HEK293 (cell line): Measurements from ENCODE around the gene PRIMPOL.

Experiments
- CTCF ChIA-PET: fragments of 350-600 bp; formaldehyde crosslinking; extraction: SDS; loops from one replicate; lab custom pipeline; 2021; ENCODE audit warnings: antibody characterized with exemption; lab: Yijun Ruan, JAX
- POLR2A ChIA-PET: fragments of 300-600 bp; formaldehyde crosslinking; extraction: SDS; loops from one replicate; lab custom pipeline; 2020; ENCODE audit warnings: antibody characterized with exemption, inconsistent platforms; lab: Yijun Ruan, JAX
- H3K27ac ChIP-seq: fragments of 200-500 bp; sonication (Bioruptor generic); 2 replicates; pipeline ENCODE4 v1.5.1; 2014; ENCODE audit warnings: low read depth, low read length, control low read depth, inconsistent platforms; ENCODE audit errors: extremely low read depth
- H3K36me3 ChIP-seq, 2 experiments: fragments of 200-500 bp in 1 of 2; sonication (Bioruptor generic) in 1 of 2; 1 replicate in 1 of 2; 2 replicates in 1 of 2; pipeline ENCODE4 v1.5.1; 2014 to 2017; ENCODE audit warnings: inconsistent platforms in 2 of 2, low read length in 2 of 2; ENCODE audit not compliant: control insufficient read depth in 2 of 2, insufficient read depth in 1 of 2
- H3K4me1 ChIP-seq: fragments of 200-500 bp; sonication (Bioruptor generic); 2 replicates; pipeline ENCODE4 v1.5.1; 2014; ENCODE audit warnings: mild to moderate bottlenecking, low read length, inconsistent platforms; ENCODE audit not compliant: control insufficient read depth, insufficient read depth
- H3K4me3 ChIP-seq: 2 replicates; pipeline ENCODE4 v1.5.1; 2011; ENCODE audit warnings: low read depth, mild to moderate bottlenecking, control low read depth, low read length, moderate library complexity
- H3K9me3 ChIP-seq: fragments of 200-500 bp; sonication (Bioruptor generic); 2 replicates; pipeline ENCODE4 v1.5.1; 2014; ENCODE audit warnings: low read depth, low read length, inconsistent platforms; ENCODE audit not compliant: control insufficient read depth, insufficient read depth
- BCL11A ChIP-seq: fragments of 450-650 bp; formaldehyde crosslinking; IDR thresholded peaks from 2 replicates; pipeline ENCODE4 v1.5.1; 2016; ENCODE audit warnings: low read depth, missing biosample characterization, missing genetic modification characterization
- FEZF1 ChIP-seq: fragments of 450-650 bp; formaldehyde crosslinking; IDR thresholded peaks from 2 replicates; pipeline ENCODE4 v1.5.1; 2016; ENCODE audit warnings: missing biosample characterization, missing genetic modification characterization
- GLIS1 ChIP-seq: fragments of 450-650 bp; formaldehyde crosslinking; IDR thresholded peaks from 2 replicates; pipeline ENCODE4 v1.5.1; 2016; ENCODE audit warnings: missing biosample characterization, missing genetic modification characterization
- RBAK ChIP-seq: fragments of 450-650 bp; formaldehyde crosslinking; IDR thresholded peaks from 2 replicates; pipeline ENCODE4 v1.5.1; 2016; ENCODE audit warnings: missing biosample characterization, missing genetic modification characterization
- SCRT1 ChIP-seq: fragments of 450-650 bp; formaldehyde crosslinking; IDR thresholded peaks from 2 replicates; pipeline ENCODE4 v1.5.1; 2016; ENCODE audit warnings: missing biosample characterization, missing genetic modification characterization, borderline replicate concordance
- SCRT2 ChIP-seq: fragments of 450-650 bp; formaldehyde crosslinking; IDR thresholded peaks from 2 replicates; pipeline ENCODE4 v1.5.1; 2016; ENCODE audit warnings: missing biosample characterization, missing genetic modification characterization
- ZNF146 ChIP-seq: fragments of 450-650 bp; formaldehyde crosslinking; IDR thresholded peaks from 2 replicates; pipeline ENCODE4 v1.5.1; 2016; ENCODE audit warnings: missing biosample characterization, missing genetic modification characterization
- ZNF157 ChIP-seq: fragments of 450-650 bp; formaldehyde crosslinking; IDR thresholded peaks from 2 replicates; pipeline ENCODE4 v1.5.1; 2016; ENCODE audit warnings: missing biosample characterization, missing genetic modification characterization
- ZNF214 ChIP-seq: fragments of 450-650 bp; formaldehyde crosslinking; IDR thresholded peaks from 2 replicates; pipeline ENCODE4 v1.5.1; 2017; ENCODE audit warnings: missing biosample characterization, mild to moderate bottlenecking, missing genetic modification characterization, borderline replicate concordance
- ZNF248 ChIP-seq: fragments of 450-650 bp; formaldehyde crosslinking; IDR thresholded peaks from 2 replicates; pipeline ENCODE4 v1.5.1; 2017; ENCODE audit warnings: missing biosample characterization, missing genetic modification characterization
- ZNF354C ChIP-seq: fragments of 450-650 bp; formaldehyde crosslinking; IDR thresholded peaks from 2 replicates; pipeline ENCODE4 v1.5.1; 2016; ENCODE audit warnings: missing biosample characterization, missing genetic modification characterization, low read depth, borderline replicate concordance
- ZNF391 ChIP-seq: fragments of 450-650 bp; formaldehyde crosslinking; IDR thresholded peaks from 2 replicates; pipeline ENCODE4 v1.5.1; 2016; ENCODE audit warnings: low read depth, missing biosample characterization, missing genetic modification characterization, borderline replicate concordance
- ZNF433 ChIP-seq: fragments of 450-650 bp; formaldehyde crosslinking; IDR thresholded peaks from 2 replicates; pipeline ENCODE4 v1.5.1; 2016; ENCODE audit warnings: missing biosample characterization, missing genetic modification characterization, low read depth
- ZNF473 ChIP-seq: fragments of 450-650 bp; formaldehyde crosslinking; IDR thresholded peaks from 2 replicates; pipeline ENCODE4 v1.5.1; 2017; ENCODE audit warnings: missing biosample characterization, missing genetic modification characterization
- ZNF48 ChIP-seq: fragments of 450-650 bp; formaldehyde crosslinking; IDR thresholded peaks from 2 replicates; pipeline ENCODE4 v1.5.1; 2016; ENCODE audit warnings: missing biosample characterization, missing genetic modification characterization
- ZNF521 ChIP-seq: fragments of 450-650 bp; formaldehyde crosslinking; IDR thresholded peaks from 2 replicates; pipeline ENCODE4 v1.5.1; 2017; ENCODE audit warnings: missing biosample characterization, mild to moderate bottlenecking, missing genetic modification characterization
- ZNF558 ChIP-seq: fragments of 450-650 bp; formaldehyde crosslinking; IDR thresholded peaks from 2 replicates; pipeline ENCODE4 v1.5.1; 2016; ENCODE audit warnings: missing biosample characterization, missing genetic modification characterization
- ZNF560 ChIP-seq: fragments of 450-650 bp; formaldehyde crosslinking; IDR thresholded peaks from 2 replicates; pipeline ENCODE4 v1.5.1; 2017; ENCODE audit warnings: missing biosample characterization, missing genetic modification characterization, borderline replicate concordance
- ZNF600 ChIP-seq: fragments of 450-650 bp; formaldehyde crosslinking; IDR thresholded peaks from 2 replicates; pipeline ENCODE4 v1.5.1; 2016; ENCODE audit warnings: missing biosample characterization, missing genetic modification characterization
- ZNF664 ChIP-seq: fragments of 450-650 bp; formaldehyde crosslinking; IDR thresholded peaks from 2 replicates; pipeline ENCODE4 v1.5.1; 2016; ENCODE audit warnings: missing biosample characterization, missing genetic modification characterization
- ZNF707 ChIP-seq: fragments of 450-650 bp; formaldehyde crosslinking; IDR thresholded peaks from 2 replicates; pipeline ENCODE4 v1.5.1; 2016; ENCODE audit warnings: missing biosample characterization, missing genetic modification characterization
- ZNF76 ChIP-seq: fragments of 450-650 bp; formaldehyde crosslinking; IDR thresholded peaks from 2 replicates; pipeline ENCODE4; 2016; ENCODE audit warnings: low read depth, missing biosample characterization, missing genetic modification characterization, borderline replicate concordance
- ZNF777 ChIP-seq: fragments of 450-650 bp; formaldehyde crosslinking; IDR thresholded peaks from 2 replicates; pipeline ENCODE4 v1.5.1; 2017; ENCODE audit warnings: missing biosample characterization, missing genetic modification characterization, borderline replicate concordance
- ZNF791 ChIP-seq: fragments of 450-650 bp; formaldehyde crosslinking; IDR thresholded peaks from 2 replicates; pipeline ENCODE4 v1.5.1; 2016; ENCODE audit warnings: missing biosample characterization, missing genetic modification characterization
- ZSCAN30 ChIP-seq: fragments of 450-650 bp; IDR thresholded peaks from 2 replicates; pipeline ENCODE4 v1.5.1; 2018; ENCODE audit warnings: missing biosample characterization, mild to moderate bottlenecking, missing genetic modification characterization, moderate library complexity
- TF ChIP-seq, protein P1 (sequence below): fragments of 450-650 bp; formaldehyde crosslinking; IDR thresholded peaks from 2 replicates; pipeline ENCODE4 v1.5.1; 2017; ENCODE audit warnings: missing biosample characterization, missing genetic modification characterization
- TF ChIP-seq, protein P2 (sequence below): fragments of 450-650 bp; IDR thresholded peaks from 2 replicates; pipeline ENCODE4 v1.5.1; 2018; ENCODE audit warnings: missing biosample characterization, missing genetic modification characterization
- TF ChIP-seq, protein P3 (sequence below): fragments of 450-650 bp; formaldehyde crosslinking; IDR thresholded peaks from 2 replicates; pipeline ENCODE4 v1.5.1; 2016; ENCODE audit warnings: missing biosample characterization, missing genetic modification characterization
- TF ChIP-seq, protein P4 (sequence below): IDR thresholded peaks from 2 replicates; pipeline ENCODE4 v1.6.1; 2011; ENCODE audit warnings: mild to moderate bottlenecking, low read depth, low read length, borderline replicate concordance

Gene PRIMPOL

DNA sequence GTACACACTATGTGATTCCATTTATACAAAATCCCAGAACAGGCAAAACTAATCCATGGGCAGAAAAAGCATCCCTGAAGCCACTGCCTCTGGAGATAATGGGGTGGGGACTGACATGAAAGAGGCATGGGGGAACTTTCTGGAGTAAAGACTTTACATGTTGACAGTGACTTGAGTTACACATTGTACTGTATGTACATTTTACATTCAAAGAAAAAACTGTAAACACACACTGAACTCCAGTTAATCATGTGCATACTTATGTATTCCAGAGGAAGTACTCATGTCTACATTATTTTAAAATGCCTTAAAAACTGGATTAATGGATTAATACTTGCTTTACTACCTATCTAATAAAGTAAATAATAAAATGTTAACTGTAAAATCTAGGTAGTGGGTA, 62.8 kb downstream of the PRIMPOL start:
- ChIA-PET CTCF (no interaction called here), POLR2A (interaction anchor here (0.7 kb wide), 1 partner anchor 133 kb away, joined by 5 read pairs; no protein-coding TSS in a partner anchor)
- TF ChIP-seq SCRT2, result no peak
- TF ChIP-seq GLIS1 (tag by site-specific recombination), result no peak
- no peak for TF ChIP-seq ZNF157 (tag by site-specific recombination)
- TF ChIP-seq, protein P1, sequence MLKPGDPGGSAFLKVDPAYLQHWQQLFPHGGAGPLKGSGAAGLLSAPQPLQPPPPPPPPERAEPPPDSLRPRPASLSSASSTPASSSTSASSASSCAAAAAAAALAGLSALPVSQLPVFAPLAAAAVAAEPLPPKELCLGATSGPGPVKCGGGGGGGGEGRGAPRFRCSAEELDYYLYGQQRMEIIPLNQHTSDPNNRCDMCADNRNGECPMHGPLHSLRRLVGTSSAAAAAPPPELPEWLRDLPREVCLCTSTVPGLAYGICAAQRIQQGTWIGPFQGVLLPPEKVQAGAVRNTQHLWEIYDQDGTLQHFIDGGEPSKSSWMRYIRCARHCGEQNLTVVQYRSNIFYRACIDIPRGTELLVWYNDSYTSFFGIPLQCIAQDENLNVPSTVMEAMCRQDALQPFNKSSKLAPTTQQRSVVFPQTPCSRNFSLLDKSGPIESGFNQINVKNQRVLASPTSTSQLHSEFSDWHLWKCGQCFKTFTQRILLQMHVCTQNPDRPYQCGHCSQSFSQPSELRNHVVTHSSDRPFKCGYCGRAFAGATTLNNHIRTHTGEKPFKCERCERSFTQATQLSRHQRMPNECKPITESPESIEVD (tag by site-specific recombination), result no peak
- no peak for TF ChIP-seq ZNF777 (tag by site-specific recombination)
- no peak for TF ChIP-seq ZNF76
- no peak for TF ChIP-seq ZNF600 (tag by site-specific recombination)
- TF ChIP-seq ZNF48 (tag by site-specific recombination), result no peak
- TF ChIP-seq ZNF473 (tag by site-specific recombination), result no peak
- no peak for TF ChIP-seq SCRT1 (tag by site-specific recombination)
- no peak for TF ChIP-seq ZNF791 (tag by site-specific recombination)
- no peak for TF ChIP-seq FEZF1
- no peak for TF ChIP-seq ZNF146
- no peak for TF ChIP-seq ZNF433 (tag by site-specific recombination)
- TF ChIP-seq ZNF560 (tag by site-specific recombination), result no peak
- no peak for TF ChIP-seq ZSCAN30
- H3K9me3 ChIP-seq, result no peaks in the 10 kb centered on the region
- peaks cover 4% of the 10 kb centered on the region for H3K4me1 ChIP-seq
- H3K36me3 ChIP-seq, result peaks cover 42 to 87% of the 10 kb centered on the region in 2 experiments
- no peak overlapping the region for H3K27ac ChIP-seq
- no peak overlapping the region for H3K4me3 ChIP-seq

DNA sequence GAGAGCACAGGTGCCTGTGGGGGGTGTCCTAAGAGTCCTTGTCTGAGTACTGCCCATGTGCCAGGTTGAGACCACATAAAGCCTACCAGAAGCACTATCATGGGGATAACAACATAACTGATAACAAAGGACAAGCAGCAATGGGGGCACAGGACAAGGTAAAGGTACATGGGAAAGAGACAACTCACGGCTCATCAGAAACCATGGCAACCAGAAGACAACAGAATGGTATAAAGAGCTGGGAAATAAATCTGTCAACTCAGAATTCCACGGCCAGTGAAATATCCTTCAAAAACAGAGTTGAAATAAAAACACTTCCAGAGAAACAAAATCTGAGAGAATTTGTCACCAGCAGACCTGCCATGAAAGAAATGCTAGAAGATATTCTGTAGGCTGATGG, 64.3 kb downstream of the PRIMPOL start:
- CTCF ChIA-PET, result no interaction called here

More for the DNA sequence above, 64.3 kb downstream of the PRIMPOL start:
- no peak overlapping the region for H3K4me3 ChIP-seq
- POLR2A ChIA-PET, result interaction anchor here (1.2 kb wide), 1 partner anchor 65 kb away, joined by 3 read pairs; the partner anchor contains the start of genes CASP3 and PRIMPOL
- TF ChIP-seq, protein P2, sequence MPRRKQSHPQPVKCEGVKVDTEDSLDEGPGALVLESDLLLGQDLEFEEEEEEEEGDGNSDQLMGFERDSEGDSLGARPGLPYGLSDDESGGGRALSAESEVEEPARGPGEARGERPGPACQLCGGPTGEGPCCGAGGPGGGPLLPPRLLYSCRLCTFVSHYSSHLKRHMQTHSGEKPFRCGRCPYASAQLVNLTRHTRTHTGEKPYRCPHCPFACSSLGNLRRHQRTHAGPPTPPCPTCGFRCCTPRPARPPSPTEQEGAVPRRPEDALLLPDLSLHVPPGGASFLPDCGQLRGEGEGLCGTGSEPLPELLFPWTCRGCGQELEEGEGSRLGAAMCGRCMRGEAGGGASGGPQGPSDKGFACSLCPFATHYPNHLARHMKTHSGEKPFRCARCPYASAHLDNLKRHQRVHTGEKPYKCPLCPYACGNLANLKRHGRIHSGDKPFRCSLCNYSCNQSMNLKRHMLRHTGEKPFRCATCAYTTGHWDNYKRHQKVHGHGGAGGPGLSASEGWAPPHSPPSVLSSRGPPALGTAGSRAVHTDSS (tag by site-specific recombination), result no peak
- no peak for TF ChIP-seq ZNF521 (tag by site-specific recombination)
- TF ChIP-seq, protein P3, sequence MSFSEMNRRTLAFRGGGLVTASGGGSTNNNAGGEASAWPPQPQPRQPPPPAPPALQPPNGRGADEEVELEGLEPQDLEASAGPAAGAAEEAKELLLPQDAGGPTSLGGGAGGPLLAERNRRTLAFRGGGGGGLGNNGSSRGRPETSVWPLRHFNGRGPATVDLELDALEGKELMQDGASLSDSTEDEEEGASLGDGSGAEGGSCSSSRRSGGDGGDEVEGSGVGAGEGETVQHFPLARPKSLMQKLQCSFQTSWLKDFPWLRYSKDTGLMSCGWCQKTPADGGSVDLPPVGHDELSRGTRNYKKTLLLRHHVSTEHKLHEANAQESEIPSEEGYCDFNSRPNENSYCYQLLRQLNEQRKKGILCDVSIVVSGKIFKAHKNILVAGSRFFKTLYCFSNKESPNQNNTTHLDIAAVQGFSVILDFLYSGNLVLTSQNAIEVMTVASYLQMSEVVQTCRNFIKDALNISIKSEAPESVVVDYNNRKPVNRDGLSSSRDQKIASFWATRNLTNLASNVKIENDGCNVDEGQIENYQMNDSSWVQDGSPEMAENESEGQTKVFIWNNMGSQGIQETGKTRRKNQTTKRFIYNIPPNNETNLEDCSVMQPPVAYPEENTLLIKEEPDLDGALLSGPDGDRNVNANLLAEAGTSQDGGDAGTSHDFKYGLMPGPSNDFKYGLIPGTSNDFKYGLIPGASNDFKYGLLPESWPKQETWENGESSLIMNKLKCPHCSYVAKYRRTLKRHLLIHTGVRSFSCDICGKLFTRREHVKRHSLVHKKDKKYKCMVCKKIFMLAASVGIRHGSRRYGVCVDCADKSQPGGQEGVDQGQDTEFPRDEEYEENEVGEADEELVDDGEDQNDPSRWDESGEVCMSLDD (tag by site-specific recombination), result no peak
- TF ChIP-seq ZNF214 (tag by site-specific recombination), result no peak
- TF ChIP-seq ZNF354C, result no peak
- no peak for TF ChIP-seq ZNF558 (tag by site-specific recombination)
- TF ChIP-seq RBAK (tag by site-specific recombination), result no peak
- TF ChIP-seq ZNF248 (tag by site-specific recombination), result no peak
- no peak for TF ChIP-seq ZNF664 (tag by site-specific recombination)
- TF ChIP-seq ZNF560 (tag by site-specific recombination), result no peak
- no peak for TF ChIP-seq ZNF391 (tag by site-specific recombination)
- no peak for TF ChIP-seq ZNF707 (tag by site-specific recombination)
- TF ChIP-seq, protein P4, sequence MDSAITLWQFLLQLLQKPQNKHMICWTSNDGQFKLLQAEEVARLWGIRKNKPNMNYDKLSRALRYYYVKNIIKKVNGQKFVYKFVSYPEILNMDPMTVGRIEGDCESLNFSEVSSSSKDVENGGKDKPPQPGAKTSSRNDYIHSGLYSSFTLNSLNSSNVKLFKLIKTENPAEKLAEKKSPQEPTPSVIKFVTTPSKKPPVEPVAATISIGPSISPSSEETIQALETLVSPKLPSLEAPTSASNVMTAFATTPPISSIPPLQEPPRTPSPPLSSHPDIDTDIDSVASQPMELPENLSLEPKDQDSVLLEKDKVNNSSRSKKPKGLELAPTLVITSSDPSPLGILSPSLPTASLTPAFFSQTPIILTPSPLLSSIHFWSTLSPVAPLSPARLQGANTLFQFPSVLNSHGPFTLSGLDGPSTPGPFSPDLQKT, result no peak
- no peak for TF ChIP-seq BCL11A
- no peak overlapping the region for H3K27ac ChIP-seq
- H3K36me3 ChIP-seq, result peaks cover 39 to 94% of the 10 kb centered on the region in 2 experiments
- H3K4me1 ChIP-seq, result peaks cover 4% of the 10 kb centered on the region
- H3K9me3 ChIP-seq, result no peaks in the 10 kb centered on the region
